Stimulated activated CD4-positive, alpha-beta T cell treated with anti-CD3 and anti-CD28 coated beads, Interleukin-1b, Interleukin-23, amount 100 ng/mL, for 1 hour (primary cell): Measurements from ENCODE around the gene NALCN.

Source experiments
- DNase-seq, 2 donors: peaks; one replicate each; pipeline ENCODE4 v3.0.0-alpha.2; 2020; ENCODE audit warnings: low read depth in 2 of 2

NALCN gene

GRCh38 chr13:101205408-101205807 is 210.9 kb downstream of the NALCN start:
- no peak for DNase-seq

GRCh38 chr13:101204270-101205020 is 211.9 kb downstream of the NALCN start:
- DNase-seq: no peak

DNA sequence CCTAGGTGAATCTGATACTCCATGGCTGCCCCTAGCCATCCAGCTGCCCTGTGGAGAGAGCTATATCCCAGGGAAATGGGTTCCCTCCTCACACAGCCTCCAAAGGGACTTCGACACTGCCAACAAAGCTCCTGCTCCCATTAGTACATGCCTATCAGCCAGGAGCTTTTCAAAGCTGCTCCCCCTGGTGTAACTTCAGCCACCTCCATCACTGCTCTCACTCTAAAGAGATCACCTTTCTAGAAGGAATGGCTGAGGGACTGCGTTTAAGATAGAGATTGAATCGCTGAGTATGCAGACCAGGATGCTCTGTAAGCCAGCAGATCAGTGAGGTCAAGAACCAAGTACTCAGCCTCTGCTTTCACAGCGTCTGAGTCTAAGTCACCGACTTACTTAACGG is 213.7 kb downstream of the NALCN start:
- DNase-seq: no peak

DNA sequence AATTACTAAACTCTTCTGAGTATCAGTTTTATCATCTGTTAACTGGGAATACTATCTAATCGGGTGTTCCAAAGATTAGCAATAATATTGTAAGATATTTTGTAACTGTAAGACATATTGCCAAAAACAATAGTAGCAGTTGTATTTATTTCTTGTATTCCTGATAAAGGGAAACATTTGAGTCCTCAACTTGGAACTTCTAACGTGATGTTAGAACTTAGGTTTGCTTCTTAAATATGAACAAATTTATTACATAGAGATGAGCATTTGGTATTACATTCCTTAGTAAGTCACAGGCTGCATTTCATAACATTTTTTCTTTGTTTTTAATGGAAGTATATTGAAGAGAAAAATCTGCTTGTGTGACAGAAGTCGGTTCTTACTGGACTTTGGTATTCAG is 225.3 kb downstream of the NALCN start:
- DNase-seq: no peak

DNA sequence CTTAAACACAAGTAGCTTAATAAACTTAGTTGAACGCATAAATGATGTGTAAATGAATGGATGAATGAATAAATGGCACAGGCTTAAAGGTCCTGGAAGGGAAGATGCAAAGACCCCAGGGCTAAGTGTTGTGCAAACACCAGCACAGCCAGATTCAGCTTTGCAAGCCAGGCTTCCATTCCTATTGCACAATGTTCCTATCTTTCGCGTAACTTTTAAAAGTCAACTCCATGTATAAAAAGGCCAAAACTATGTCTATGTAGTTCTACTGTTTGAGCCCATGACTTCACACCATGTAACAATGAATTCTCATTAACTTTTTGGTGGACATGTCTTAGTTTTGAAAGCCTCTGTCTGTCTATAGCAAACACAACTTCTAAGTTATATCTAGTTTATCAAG is 226.0 kb downstream of the NALCN start:
- DNase-seq: no peak

GRCh38 chr13:101185606-101186005 is 230.7 kb downstream of the NALCN start:
- no peak for DNase-seq

- DNase-seq: no peak
These were observed 235.1 kb downstream of the NALCN start for GRCh38 chr13:101181076-101181685.

DNA sequence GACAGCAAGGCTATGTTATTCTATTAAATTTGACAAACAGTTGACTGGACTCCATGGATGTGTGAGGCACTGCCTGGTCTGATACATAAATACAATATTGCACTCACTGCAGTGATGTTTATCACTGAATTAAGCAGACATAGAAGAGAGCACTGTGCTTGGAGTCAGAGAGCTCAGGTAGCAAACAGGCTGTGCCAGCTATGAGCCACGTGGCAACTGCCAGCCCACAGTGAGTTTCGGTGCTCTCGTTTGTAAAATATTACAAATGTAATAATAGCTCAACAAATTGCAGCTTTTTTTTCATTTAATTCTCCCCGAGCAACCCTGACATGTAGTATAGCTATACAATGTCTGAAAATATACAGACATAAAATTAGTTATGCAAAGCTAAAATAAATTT is 237.3 kb downstream of the NALCN start:
- DNase-seq: no peak

GRCh38 chr13:101178406-101178805 is 237.9 kb downstream of the NALCN start:
- DNase-seq: no peak

GRCh38 chr13:101170306-101170705 is 246.0 kb downstream of the NALCN start:
- DNase-seq: no peak

GRCh38 chr13:101157261-101157660 is 259.0 kb downstream of the NALCN start:
- no peak for DNase-seq

DNA sequence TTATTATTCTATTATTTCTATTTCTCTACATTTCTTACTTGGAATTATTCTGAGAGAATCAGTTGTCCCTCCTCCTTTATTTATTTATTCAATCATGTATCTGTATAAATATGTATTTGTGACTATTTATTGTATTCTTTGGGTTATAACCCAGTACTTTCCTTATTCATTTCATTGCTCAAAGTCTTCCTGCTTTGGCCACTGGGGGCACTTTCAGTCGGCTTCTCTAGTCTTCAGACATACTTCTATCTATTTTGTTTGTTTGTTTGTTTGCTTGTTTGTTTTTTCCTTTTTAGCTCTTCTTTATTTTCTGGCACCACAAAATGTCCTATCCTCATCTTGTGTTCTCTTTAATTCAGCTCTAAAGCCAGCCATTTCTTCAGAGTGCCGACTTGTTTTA is 260.4 kb downstream of the NALCN start:
- no peak for DNase-seq

- no peak for DNase-seq
These were observed 264.1 kb downstream of the NALCN start for GRCh38 chr13:101152184-101152583.

GRCh38 chr13:101150998-101151397 is 265.3 kb downstream of the NALCN start:
- no peak for DNase-seq

DNA sequence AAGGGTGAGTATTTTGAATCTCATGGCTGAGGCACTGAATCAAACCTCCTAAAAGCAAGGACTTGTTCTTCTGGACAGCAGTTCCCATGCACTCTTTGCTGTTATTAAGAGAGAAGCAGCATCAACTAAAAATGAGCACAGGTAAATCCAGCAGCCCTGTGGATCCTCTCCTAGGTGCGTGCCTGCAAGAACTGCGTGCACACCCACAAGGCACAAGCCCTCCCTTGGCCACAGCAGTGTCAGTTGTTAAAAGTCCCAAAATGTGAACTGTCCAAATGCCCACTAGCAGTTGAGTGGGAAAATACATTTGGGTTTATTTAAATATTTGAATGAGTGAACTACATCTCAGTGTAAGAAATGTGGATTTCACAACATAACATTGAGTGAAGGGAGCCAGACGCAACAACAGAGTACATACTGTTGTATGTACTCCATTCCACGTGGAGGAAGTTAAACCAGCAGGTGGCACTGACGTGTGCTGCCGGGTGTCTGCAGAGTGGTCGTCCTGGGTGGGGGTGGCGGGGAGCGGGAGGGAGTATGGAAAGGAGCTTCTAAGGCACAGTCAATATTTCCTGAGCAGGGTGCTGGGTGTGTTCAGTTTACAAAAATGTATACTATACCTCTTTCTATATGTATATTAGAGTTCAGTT is 266.4 kb downstream of the NALCN start:
- no peak for DNase-seq

GRCh38 chr13:101146101-101146898 is 270.0 kb downstream of the NALCN start:
- DNase-seq: no peak

DNA sequence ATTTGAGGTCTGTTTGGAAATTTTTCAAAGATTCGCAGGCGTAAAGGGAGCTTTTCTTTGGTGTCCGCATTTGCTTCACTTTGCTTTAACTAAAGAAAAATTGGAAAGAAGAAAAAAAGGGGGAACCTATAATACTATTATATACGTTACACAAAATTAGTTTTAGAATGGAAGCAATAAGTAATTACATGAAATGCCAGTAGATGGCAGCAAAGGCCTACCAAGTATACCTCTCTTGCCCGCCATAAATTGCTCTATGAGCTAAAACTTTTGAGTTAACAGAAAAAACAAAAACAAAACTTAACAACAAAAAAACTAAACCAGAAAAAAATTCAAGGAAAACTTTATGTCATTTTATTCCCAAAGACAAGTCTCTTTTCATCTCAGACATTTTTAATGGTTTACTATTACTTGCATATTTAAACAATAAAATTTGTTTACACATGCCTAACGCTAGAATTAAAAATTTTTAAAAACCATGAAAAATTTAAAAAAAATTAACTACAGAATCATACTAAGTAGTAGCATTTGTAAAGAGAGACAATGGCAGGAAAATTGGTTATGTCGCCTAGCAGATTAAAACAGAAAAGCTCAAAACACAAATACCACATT is 271.4 kb downstream of the NALCN start:
- DNase-seq: no peak

GRCh38 chr13:101140936-101141335 is 275.4 kb downstream of the NALCN start:
- DNase-seq: no peak

GRCh38 chr13:101140087-101140770 is 276.1 kb downstream of the NALCN start:
- DNase-seq: no peak

GRCh38 chr13:101139081-101139480 is 277.2 kb downstream of the NALCN start:
- DNase-seq: no peak

DNA sequence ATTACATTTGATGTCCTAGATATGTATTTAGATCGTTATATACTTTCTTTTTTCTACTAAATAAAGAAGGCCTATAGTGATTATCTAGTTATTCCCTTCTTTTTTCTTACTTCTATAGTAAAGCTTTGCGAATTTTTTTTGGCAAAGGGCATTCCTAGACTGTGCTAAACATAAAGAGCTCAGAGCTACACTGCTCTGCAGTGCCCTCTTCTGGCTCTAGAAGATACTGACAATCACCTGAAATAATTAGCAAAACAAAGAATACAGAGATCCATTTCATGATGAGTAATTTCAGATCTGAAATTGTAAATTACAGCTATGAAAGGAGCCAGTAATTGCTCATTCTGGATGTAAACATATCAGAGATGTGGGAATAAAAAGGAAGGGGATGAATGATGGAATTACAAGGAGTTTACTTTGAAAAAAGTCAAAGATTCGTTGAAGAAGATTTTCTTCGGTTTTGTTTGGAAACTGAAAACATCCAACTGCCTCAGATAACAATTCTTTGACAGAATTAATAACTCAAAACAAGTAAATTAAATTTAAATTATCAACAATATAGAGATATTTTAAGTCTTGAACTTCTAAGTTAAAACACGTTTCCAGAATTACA is 288.5 kb downstream of the NALCN start:
- DNase-seq: no peak
